ENCODE data around the gene MRPL53.

MRPL53 gene

DNA sequence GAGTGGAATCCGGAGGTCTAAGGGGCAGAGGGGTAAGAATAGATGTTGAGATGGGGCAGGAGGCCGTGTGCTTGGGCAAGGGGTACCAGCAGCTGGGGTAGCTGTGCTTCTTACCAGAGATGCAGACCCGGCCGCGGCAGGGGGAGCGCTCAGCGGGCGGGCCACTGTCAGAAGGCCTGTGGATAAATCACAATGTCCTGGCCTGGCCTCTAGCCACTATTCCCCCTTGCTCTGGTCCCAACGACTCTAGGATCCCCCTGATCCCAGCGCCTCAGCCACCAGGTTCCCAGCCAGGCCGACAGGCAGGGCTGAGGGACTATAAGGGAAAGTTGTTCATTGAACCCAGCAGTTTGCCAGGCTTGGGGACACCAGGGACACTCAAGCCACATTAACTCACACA, 42.0 kb downstream of the MRPL53 start:
- no peaks in the 10 kb centered on the region for H3K27me3 ChIP-seq

DNA sequence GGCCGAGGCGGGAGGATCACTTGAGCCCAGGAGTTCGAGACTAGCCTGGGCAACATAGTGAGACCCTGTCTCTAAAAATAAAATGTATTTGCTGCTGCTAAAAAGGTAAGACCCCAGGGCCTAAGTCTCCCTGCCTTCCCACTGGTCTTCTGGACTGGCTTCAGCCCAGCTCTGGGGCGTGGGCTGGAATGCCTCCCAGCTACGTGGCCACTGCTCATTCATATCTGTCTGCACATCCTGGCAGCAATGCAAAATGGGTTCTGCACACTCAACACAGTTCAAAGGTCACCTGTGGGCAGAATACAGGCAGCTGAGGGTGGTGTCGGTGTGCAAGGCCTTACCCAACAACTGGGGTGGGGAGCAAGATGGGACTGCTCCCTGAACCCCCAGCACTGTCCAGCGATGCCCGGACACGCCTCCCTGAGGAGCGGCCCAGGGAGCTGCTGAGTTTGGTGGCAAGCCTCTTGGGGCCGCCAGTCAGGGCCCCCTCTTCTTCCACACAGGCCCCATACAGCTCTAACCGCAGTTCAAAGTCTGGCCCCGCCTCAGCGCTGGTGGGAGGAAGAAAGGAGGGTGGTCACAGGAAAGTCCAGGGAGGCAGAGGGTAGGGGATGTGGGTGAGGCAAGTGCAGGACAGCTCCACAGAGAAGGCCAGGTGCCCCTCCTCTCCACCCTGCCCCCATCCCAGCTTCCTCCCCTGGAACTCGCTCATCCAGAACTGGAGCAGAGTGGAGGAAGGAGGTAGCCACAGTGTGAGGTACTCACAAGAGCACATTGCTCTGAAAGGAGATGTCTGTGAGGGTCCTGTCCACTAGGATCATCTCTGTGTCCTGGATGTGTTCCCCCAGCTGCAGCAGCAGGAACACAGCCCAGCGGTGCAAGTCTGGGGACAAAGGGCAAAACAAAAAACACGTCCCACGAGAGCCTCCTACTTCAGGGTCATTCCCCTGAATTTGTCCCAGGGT, 42.7 kb downstream of the MRPL53 start:
- DNase-seq = no peak
- Histone ChIP-seq H3K27ac (no peak overlapping the region), H3K9me3 (no peaks in the 10 kb centered on the region), H3K4me1 (no peaks in the 10 kb centered on the region), H3K36me3 (peaks cover 11 to 76% (median 45%) of the 10 kb centered on the region in 3 donors), H3K4me3 (no peak overlapping the region), H3K27me3 (no peaks in the 10 kb centered on the region)
- intact Hi-C loops (cut with DNase I; ENCODE audit: low total_unique reads) = no loop called here
- TF ChIP-seq, protein P1, sequence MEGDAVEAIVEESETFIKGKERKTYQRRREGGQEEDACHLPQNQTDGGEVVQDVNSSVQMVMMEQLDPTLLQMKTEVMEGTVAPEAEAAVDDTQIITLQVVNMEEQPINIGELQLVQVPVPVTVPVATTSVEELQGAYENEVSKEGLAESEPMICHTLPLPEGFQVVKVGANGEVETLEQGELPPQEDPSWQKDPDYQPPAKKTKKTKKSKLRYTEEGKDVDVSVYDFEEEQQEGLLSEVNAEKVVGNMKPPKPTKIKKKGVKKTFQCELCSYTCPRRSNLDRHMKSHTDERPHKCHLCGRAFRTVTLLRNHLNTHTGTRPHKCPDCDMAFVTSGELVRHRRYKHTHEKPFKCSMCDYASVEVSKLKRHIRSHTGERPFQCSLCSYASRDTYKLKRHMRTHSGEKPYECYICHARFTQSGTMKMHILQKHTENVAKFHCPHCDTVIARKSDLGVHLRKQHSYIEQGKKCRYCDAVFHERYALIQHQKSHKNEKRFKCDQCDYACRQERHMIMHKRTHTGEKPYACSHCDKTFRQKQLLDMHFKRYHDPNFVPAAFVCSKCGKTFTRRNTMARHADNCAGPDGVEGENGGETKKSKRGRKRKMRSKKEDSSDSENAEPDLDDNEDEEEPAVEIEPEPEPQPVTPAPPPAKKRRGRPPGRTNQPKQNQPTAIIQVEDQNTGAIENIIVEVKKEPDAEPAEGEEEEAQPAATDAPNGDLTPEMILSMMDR (IDR thresholded peaks at IDR 0.05) = no peak

More for the DNA sequence above, 42.0 kb downstream of the MRPL53 start:
- H3K4me1 ChIP-seq = no peaks in the 10 kb centered on the region
- TF ChIP-seq, protein P1 (IDR thresholded peaks at IDR 0.05) = no peak
- H3K27ac ChIP-seq = no peak overlapping the region
- H3K9me3 ChIP-seq = no peaks in the 10 kb centered on the region
- DNase-seq = no peak
- intact Hi-C loops (cut with DNase I; ENCODE audit: low total_unique reads) = no loop called here
- H3K4me3 ChIP-seq = no peak overlapping the region
- H3K36me3 ChIP-seq = peaks cover 11 to 70% (median 45%) of the 10 kb centered on the region in 3 donors

DNA sequence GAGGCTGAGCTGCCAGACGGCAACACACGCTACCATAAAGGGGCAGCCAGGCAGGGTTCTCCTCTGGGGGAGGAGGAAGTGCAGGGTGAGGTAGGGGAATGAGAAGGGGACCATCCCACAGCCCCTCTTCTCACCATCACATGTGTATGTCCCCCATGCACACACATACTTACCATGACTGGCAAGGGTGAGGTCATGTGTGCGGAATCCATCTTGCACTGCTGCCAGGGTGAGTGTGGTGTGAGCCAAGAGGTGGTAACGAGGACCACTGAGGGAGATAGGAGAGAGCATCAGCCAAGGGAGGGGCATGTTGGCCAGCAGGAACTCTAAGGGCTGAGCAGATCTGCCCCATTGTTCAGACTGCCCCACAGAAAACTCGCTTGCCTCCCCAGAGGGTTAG, 43.8 kb downstream of the MRPL53 start:
- Histone ChIP-seq H3K27me3 (no peaks in the 10 kb centered on the region), H3K36me3 (peaks cover 11 to 76% (median 45%) of the 10 kb centered on the region in 3 donors), H3K4me1 (no peaks in the 10 kb centered on the region), H3K27ac (no peak overlapping the region), H3K9me3 (no peaks in the 10 kb centered on the region), H3K4me3 (no peak overlapping the region)
- intact Hi-C loops (cut with DNase I; ENCODE audit: low total_unique reads) = no loop called here
- TF ChIP-seq, protein P1 (IDR thresholded peaks at IDR 0.05) = no peak
- DNase-seq = no peak

DNA sequence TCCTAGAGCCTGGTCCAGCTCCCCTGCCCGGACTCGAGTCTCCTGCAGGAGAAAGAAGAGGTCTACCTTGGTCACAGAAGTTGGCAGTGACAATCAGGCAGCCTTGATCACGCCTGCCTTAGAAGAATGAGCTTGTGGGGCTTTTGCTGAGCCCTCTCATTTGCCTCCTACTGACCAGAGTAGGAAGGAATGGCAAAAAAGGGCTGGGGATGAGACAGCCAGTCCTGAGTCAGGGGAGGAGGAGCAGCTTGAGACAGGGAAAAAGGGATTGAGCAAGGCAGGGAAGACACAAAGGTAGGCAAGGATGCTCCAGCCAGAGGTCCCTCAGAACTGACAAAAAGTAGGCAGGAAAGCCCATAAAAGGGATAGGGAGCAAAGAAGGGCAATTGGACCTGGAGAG, 44.9 kb downstream of the MRPL53 start:
- TF ChIP-seq, protein P1 (IDR thresholded peaks at IDR 0.05) = no peak
- no peaks in the 10 kb centered on the region for H3K27me3 ChIP-seq
- no peak overlapping the region for H3K4me3 ChIP-seq
- H3K9me3 ChIP-seq = no peaks in the 10 kb centered on the region
- no peak overlapping the region for H3K27ac ChIP-seq
- DNase-seq = no peak
- intact Hi-C loops (cut with DNase I; ENCODE audit: low total_unique reads) = no loop called here
- H3K4me1 ChIP-seq = no peaks in the 10 kb centered on the region
- peaks cover 11 to 75% (median 45%) of the 10 kb centered on the region in 3 donors for H3K36me3 ChIP-seq

DNA sequence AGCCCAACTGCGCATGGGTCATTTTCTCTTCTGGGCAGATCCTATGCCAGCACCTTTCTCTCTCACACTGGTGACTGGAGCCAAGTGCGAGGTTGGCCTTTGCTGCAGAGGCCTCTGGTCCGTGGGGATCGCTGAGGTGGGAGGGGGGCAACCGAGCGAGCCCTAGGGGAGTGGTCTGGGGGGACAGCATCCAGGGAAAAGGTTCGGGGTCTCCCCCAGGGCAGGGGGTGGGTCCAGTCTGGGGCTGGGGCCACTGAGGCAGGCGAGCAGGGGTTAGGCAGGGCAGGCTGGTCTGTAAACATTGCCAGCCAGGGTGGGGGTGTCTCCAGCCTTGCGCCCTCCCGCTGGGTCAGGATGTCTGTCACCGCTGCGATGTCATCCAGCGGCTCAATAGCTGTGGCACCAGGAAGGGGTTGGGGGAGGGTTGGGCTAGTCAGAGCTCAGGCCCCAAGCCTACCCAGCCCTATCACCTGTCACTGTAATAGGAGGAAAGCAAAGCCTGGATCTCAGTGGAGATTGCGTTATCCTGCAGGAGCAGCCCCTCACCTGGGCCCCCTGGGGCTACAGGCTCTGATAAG, 46.2 kb downstream of the MRPL53 start:
- no peaks in the 10 kb centered on the region for H3K27me3 ChIP-seq
- TF ChIP-seq, protein P1 (IDR thresholded peaks at IDR 0.05) = no peak
- peaks cover 0 to 8% (median 4%) of the 10 kb centered on the region in 4 donors for H3K4me1 ChIP-seq
- no peak overlapping the region for H3K4me3 ChIP-seq
- no peak for DNase-seq
- no peaks in the 10 kb centered on the region for H3K9me3 ChIP-seq
- peaks cover 11 to 63% (median 45%) of the 10 kb centered on the region in 3 donors for H3K36me3 ChIP-seq
- H3K27ac ChIP-seq = no peak overlapping the region
- intact Hi-C loops (cut with DNase I; ENCODE audit: low total_unique reads) = no loop called here

All from tibial artery (tissue), 4 donors.